Epithelial cell of esophagus (primary cell): ENCODE measurements around the gene FAM20C.

Experiments
- DNase-seq: peaks from one replicate; pipeline ENCODE4 v3.0.0; 2010; ENCODE audit warnings: low read depth
- H3K4me3 ChIP-seq: 2 replicates; pipeline ENCODE4 v1.5.1; 2011; ENCODE audit warnings: mild to moderate bottlenecking, low read length, control low read depth
- CTCF ChIP-seq: IDR thresholded peaks from 2 replicates; pipeline ENCODE4 v1.5.1; 2011; ENCODE audit warnings: low read depth, mild to moderate bottlenecking, low read length, control low read depth, inconsistent platforms; ENCODE audit not compliant: insufficient read depth; ENCODE audit errors: missing control alignments

FAM20C gene

GRCh38 chr7:195010-195829 lies 2.8 kb downstream of the FAM20C start:
- no peak for TF ChIP-seq CTCF

GRCh38 chr7:195830-196128 lies 3.4 kb downstream of the FAM20C start:
- TF ChIP-seq CTCF: no peak
- H3K4me3 ChIP-seq: no peak overlapping the region
- DNase-seq: no peak

More at GRCh38 chr7:195010-195829, 2.8 kb downstream of the FAM20C start:
- no peak overlapping the region for H3K4me3 ChIP-seq
- no peak for DNase-seq

GRCh38 chr7:196283-196682 lies 3.9 kb downstream of the FAM20C start:
- no peak overlapping the region for H3K4me3 ChIP-seq
- no peak for DNase-seq
- TF ChIP-seq CTCF: no peak

- DNase-seq: no peak
- TF ChIP-seq CTCF: no peak
- no peak overlapping the region for H3K4me3 ChIP-seq
Measured at GRCh38 chr7:196778-197321, 4.5 kb downstream of the FAM20C start.

- TF ChIP-seq CTCF: no peak
- no peak overlapping the region for H3K4me3 ChIP-seq
- DNase-seq: no peak
Measured at GRCh38 chr7:197413-198335, 5.3 kb downstream of the FAM20C start.

GRCh38 chr7:199483-200249 lies 7.3 kb downstream of the FAM20C start:
- DNase-seq: no peak
- TF ChIP-seq CTCF: no peak
- H3K4me3 ChIP-seq: no peak overlapping the region
